Left ventricle myocardium inferior (tissue), 1 donor: Measurements from ENCODE around the gene DESI1. TPM values are rescaled to one million over a fixed set of nuclear protein-coding genes. Genes with fewer than 3 reads are reported as not detected.

ENCODE experiments used
- DNase-seq: peaks from one replicate; pipeline ENCODE4 v3.0.0-alpha.2; 2020
- H3K27ac ChIP-seq: fragments of 200-600 bp; replicated peaks from 2 replicates; pipeline ENCODE4 v1.8.0; 2021
- H3K27me3 ChIP-seq: fragments of 200-600 bp; 2 replicates; pipeline ENCODE4 v1.8.0; 2021; ENCODE audit warnings: low read depth
- H3K36me3 ChIP-seq: fragments of 200-600 bp; 2 replicates; pipeline ENCODE4 v1.8.0; 2021
- H3K4me1 ChIP-seq: fragments of 200-600 bp; 2 replicates; pipeline ENCODE4 v1.8.0; 2021
- H3K4me3 ChIP-seq: fragments of 200-600 bp; 2 replicates; pipeline ENCODE4 v1.8.0; 2021; ENCODE audit warnings: mild to moderate bottlenecking, moderate library complexity
- H3K9me3 ChIP-seq: fragments of 200-600 bp; replicated peaks from 2 replicates; pipeline ENCODE4 v1.8.0; 2021
- CTCF ChIP-seq: fragments of 200-600 bp; IDR thresholded peaks from 2 replicates; pipeline ENCODE4 v1.8.0; 2021; ENCODE audit warnings: antibody characterized with exemption, mild to moderate bottlenecking, borderline replicate concordance
- intact Hi-C: fragments of 100-400 bp; cut with micrococcal nuclease; formaldehyde crosslinking; loops from one replicate; pipeline ENCODE4 v1.11.0; 2022
- total RNA-seq: library from RNA; stranded (reverse); fragmentation: NEBNext Ultra II Directional; extraction: Animal tissue kit (Norgen Biotek cat#: 25700); gene quantifications from one replicate; pipeline ENCODE4 v1.2.1, GENCODE V29; 2021
- donor health status: DM: no; HTN: yes; CAD: no; lungs with severe emphysema.

The DESI1 gene
- total RNA-seq, 1 donor from 2014 or later: 46.2 TPM

GRCh38 chr22:41568811-41569210, 52.0 kb downstream of the DESI1 start:
- Histone ChIP-seq H3K27ac (peak overlapping the region; percentile 15), H3K4me3 (no peak overlapping the region), H3K9me3 (no peaks in the 10 kb centered on the region), H3K4me1 (peaks cover 68% of the 10 kb centered on the region), H3K36me3 (peaks cover 13% of the 10 kb centered on the region), H3K27me3 (no peaks in the 10 kb centered on the region)
- no peak for TF ChIP-seq CTCF
- no peak for DNase-seq
- intact Hi-C loops: no loop called here

- no peak for TF ChIP-seq CTCF
- peak overlapping the region; percentile 97 for H3K27ac ChIP-seq
- intact Hi-C loops: no loop called here
- H3K9me3 ChIP-seq: no peaks in the 10 kb centered on the region
- no peak overlapping the region for H3K4me3 ChIP-seq
- peaks cover 62% of the 10 kb centered on the region for H3K4me1 ChIP-seq
- H3K27me3 ChIP-seq: peaks cover 7% of the 10 kb centered on the region
- no peak for DNase-seq
- H3K36me3 ChIP-seq: peaks cover 8% of the 10 kb centered on the region
Observed at GRCh38 chr22:41567512-41567768, 53.4 kb downstream of the DESI1 start.

GRCh38 chr22:41565403-41566054, 55.3 kb downstream of the DESI1 start:
- intact Hi-C loops: no loop called here

GRCh38 chr22:41564563-41564962, 56.3 kb downstream of the DESI1 start:
- H3K27me3 ChIP-seq: peaks cover 15% of the 10 kb centered on the region
- peak overlapping the region; percentile 11 for H3K4me3 ChIP-seq
- H3K27ac ChIP-seq: peak overlapping the region; percentile 97
- intact Hi-C loops: no loop called here
- H3K4me1 ChIP-seq: peaks cover 78% of the 10 kb centered on the region
- H3K9me3 ChIP-seq: no peaks in the 10 kb centered on the region
- no peak for DNase-seq
- no peak for TF ChIP-seq CTCF
- H3K36me3 ChIP-seq: no peaks in the 10 kb centered on the region

More at GRCh38 chr22:41565403-41566054, 55.3 kb downstream of the DESI1 start:
- TF ChIP-seq CTCF: no peak
- H3K36me3 ChIP-seq: no peaks in the 10 kb centered on the region
- peaks cover 14% of the 10 kb centered on the region for H3K27me3 ChIP-seq
- no peaks in the 10 kb centered on the region for H3K9me3 ChIP-seq
- DNase-seq: no peak
- peak overlapping the region; percentile 97 for H3K27ac ChIP-seq
- H3K4me3 ChIP-seq: peak overlapping the region; percentile 11
- H3K4me1 ChIP-seq: peaks cover 68% of the 10 kb centered on the region

GRCh38 chr22:41563051-41563711, 57.7 kb downstream of the DESI1 start:
- Histone ChIP-seq H3K9me3 (no peaks in the 10 kb centered on the region), H3K27me3 (peaks cover 18% of the 10 kb centered on the region), H3K36me3 (no peaks in the 10 kb centered on the region), H3K27ac (peak overlapping the region; percentile 97), H3K4me3 (peak overlapping the region; percentile 74), H3K4me1 (peaks cover 69% of the 10 kb centered on the region)
- TF ChIP-seq CTCF: no peak
- intact Hi-C loops: no loop called here
- no peak for DNase-seq
